Colon (tissue), 2 donors: ENCODE measurements around the gene RANBP1.

Experiments used
- FAIRE-seq: peaks from 2 replicates; lab custom pipeline; 2012; peaks lifted over from hg19 to GRCh38; lab: Jason Lieb, UNC
- donor health status: control.
- donor health status: control.

Gene RANBP1

GRCh38 chr22:20174785-20175596, 59.1 kb downstream of the RANBP1 start:
- FAIRE-seq: no peak

GRCh38 chr22:20175597-20175900, 59.6 kb downstream of the RANBP1 start:
- FAIRE-seq: no peak

GRCh38 chr22:20176421-20177085, 60.6 kb downstream of the RANBP1 start:
- no peak for FAIRE-seq
